ENCODE data around the gene TRMT44.
"Not testable (repeated sequence)": the region's sequence is repeated elsewhere in the genome, so short reads cannot be mapped to it uniquely, and the experiment has no call there.

Gene TRMT44

DNA sequence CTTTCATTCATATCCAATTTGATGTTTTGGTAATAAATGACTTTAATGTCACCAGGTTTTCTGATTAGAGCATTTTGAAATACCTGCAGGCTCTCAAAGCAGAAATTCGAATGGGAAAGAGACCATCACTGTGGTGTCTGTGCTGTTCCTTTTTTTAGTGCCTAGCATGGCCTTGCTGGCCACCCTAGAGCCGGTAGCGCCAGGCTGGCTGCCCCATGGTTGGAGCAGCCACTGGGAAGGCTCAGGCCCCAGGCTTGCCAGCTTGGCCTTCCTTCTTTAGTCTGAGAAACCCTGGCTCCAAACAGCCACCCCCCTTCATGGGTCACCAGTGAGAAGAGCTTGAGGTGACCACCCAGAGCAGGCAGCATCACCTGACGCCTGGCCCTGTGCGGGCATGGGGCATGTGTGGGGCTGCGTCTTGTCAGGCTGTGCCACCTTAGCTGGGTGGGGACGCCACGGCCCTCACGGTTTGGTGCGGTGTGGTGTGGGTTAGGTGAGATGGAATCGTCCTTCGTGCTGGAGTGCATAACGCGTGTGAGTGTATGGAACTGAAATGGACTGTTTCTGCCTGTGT lies 30.0 kb downstream of the TRMT44 start:
- no peak for DNase-seq

DNA sequence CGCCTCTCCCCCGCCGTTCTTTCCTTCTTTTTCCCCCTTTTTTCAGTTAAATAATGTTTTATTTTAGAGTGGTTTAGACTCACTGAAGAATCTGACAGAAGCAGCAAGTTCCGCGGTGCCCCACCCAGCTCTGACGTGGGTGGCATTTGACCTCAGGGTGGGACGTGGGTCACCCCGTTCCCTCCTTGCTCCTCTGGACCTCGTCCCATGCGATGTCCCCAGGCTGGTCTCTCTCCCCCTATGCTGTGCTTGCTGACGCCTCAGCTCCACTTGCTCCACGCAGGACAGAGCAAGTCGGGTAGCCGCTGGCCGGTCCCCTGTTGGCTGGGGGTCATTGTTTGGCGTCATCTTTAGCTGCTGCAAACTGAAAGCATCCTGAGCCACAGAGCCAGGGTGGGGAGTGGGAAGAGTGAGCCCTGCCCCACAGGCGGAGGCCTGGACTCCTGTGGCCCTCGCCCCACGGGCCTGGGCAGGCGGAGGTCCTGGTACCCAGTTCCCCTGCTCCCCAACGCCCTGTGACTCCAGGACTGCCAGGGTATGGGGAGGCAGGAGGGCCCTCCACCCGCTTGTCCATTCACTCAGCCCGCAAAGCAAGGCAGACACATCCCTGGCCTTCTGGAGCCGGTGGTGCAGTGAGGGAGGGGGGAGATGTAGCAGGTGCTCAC lies 30.8 kb downstream of the TRMT44 start:
- DNase-seq: no peak

DNA sequence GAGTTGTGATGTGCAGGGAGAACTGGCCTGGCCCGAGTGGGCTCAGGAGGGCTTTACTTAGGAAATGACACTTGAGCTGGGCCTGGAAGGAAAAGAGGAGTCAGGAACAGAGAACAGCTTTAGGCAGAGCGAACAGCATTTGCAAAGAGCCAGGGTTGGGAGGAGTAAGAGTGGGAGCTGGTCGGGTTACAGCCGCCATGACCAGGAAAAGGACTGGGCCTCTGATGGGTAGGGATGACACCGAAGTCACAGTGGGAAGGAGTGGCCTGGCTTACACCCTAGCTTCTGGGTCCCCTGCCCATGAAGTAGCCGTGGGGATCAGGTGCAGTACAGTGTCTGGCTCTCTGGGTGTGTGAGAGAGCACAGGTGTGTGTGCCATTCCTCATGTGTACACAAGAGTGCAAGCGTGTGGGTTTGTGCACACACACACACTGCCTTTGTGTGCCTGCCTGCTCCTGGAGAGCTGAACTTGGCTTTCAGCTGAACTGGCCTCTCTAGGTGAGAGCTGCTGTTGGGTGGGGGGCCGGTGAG lies 31.6 kb downstream of the TRMT44 start:
- no peak for DNase-seq

DNA sequence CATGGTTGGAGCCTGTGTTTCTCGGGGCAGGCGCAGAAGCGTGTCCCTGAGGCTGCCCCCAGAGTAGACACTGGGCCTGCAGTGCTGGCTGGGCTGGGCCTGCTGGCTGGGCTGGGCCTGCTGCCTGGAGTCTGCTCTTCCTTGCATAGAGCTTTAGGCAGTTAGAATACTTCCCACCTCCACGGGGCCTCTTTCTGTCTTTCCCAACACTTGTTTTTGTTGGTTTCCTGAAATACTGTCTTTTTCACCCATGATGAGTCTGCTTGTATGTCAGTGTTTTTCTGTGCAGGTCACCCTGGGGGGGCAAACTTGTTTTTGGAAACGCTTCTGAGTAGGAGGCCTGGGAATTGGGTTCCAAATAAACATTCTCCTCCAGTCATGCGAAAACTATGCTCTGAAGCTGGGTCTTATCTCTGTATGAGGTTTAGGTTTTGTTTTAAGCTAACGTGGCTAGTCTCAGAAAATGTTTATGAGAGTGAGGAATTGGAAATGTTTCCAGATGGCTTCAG lies 32.2 kb downstream of the TRMT44 start:
- DNase-seq: no peak

DNA sequence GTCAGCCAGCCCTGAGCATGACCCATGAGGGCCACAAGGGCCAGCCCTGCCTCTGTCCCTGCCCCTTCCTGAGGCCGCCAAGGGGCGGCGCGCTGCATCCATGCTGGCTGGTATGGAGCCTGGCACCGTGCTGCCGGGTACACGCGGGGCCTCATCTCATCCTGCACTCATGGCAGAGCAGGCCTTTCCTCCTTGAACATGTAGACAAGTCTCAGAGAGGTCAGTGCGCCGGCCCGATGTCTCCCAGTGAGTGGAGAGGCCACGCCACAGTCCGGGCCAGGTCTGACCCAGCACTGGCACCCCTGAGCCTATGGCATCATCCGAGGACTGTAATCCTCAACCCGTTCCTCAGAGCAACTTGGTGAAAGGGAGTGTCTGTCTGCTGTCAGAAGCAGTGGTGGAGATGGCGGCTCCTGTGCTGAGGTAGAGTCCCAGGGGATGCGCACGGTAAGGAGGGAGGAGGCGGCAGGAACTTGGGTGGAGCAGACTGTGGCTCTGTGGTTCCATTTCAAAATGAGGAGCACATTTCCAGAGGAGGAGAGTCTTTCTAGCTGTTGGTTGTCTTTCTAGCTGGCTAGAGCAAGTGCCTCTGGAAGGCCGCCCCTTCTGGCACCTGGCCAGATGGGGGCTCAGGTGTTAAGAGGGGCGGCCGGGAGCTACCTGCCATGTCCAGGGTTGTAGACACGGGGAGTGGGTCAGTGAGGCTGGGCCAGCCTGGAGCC lies 32.8 kb downstream of the TRMT44 start:
- DNase-seq: no peak

DNA sequence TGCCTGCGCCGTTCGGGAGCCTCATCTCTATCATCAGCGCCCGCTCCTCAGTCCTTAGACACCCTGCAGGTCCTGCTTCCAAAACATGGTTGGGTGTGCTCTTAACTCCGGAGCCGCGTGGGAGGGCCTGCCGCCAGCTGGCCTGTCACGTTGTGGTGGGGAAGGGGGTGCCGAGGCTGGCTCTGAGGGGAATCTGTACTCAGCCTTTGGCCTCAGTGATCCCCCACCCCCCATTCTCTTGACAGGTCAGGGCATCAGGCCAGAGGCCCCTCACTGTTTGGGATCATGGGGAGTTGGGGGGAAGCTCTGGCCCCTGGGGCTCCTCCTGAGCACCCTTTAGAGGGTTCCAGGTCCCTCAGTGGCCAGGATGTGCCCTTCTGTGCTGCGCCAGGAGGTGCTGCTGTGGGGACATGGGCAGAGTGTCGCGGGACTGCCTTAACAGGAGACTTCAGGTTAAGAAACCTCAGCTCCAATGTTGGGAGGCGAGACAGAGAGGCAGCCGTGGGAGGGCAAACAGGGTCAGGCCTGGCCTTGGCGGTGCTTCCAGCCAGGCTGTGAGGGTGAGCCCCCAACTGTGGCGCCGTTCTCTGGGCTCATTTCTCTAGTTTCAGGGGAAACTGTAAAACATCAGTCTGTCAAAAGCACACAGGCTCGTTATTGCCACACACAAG lies 33.5 kb downstream of the TRMT44 start:
- DNase-seq: no peak

DNA sequence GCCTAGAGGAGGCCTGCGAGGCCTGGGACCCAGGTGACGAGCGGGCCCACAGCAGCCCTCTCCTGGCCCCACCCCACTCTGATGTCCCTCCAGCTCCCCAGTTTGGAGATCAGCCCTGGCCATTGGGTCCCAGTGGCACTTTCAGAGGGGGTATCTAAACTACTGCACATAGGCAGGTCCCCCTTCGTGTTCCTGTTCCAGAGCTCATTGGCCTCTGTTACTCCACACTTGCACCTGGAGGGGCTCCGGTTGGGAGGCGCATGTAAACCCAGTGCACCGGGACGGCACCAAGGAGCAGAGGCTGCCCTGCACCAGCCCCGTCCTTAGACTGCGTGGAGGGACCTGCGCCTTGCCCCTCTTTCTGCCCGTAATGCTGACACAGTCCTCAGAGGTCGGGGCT lies 34.3 kb downstream of the TRMT44 start:
- DNase-seq: no peak

DNA sequence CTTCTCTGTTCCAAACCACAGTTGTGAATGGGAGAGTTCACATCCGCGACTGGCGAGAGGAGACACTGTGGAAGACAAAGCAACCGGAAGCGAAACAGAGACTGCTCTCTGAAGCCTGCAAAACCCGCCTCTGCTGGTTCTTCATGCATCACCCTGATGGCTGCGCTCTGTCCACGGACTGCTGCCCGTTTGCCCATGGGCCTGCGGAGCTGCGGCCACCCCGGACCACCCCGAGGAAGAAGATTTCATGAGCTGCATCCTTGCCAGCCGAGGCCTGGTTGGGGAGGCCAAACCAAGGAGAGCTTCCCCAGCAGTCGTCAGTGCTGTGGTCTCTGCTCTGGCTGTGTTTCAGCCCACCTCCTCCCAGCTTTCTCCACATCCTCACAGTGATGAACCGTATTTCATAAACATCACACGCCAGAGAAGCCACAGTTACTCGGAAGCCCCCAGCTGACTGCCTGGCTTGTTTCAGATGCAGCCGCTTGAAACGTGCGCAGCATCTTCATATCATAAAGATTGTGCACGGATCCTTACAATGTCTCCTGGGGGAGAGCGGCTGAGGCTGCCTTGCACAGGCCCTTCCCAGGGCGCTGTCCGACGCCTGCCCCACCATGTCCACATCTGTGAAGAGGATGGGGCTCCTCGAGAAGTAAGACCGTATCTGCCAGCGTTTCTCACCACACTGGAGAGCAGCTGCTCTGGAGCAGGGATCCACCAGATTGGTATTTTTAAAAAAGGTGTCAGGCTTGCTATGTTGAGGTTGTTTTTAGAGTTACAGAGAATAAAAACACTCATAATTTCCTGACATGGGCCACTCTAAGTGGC lies 35.4 kb downstream of the TRMT44 start:
- no peak for DNase-seq

DNA sequence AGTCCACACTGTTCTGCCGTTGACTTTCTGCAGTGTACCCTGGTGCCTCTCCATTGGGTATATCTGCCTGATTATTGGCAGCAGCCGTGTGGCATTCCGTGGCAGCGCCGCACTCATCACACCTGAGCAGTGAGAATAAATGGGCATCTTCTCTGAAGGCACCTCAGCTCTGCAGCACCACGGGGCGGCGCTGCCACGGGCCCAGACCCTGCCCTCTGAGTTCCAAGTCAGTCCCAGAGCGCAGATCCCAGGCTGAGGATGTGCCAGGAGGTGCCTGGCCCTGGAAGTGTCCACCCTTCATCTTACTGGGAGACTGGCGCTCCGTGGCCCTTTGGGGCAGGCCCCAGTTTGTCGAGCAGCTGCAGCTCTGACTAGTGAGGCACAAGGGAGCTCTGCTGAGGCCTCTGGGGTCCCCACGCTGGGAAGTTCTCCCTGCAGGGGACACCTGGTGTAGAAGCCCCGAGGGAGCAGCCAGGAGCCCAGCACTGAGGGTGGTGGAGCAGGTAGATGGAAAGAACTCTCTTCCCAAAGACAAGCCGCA lies 36.6 kb downstream of the TRMT44 start:
- no peak for DNase-seq

DNA sequence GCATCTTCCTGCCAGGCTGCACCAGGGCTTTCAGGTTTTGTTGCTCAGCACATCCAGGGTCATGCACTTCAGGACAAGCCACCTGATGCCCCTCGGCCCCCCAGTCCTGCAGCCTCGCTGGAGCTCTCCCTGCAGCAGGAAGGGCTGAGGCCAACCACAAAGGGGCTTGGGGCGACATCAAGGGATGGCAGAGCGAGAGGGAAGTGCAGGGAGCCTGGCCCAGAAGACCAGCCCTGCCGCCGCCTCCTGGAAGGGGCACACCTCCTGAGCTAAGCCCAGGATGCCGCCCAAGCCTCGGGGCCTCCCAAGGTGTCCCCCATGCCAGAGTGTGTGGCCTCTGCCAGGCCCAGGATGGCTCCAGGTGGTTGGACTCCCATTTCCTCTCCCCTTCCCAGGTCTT lies 37.1 kb downstream of the TRMT44 start:
- no peak for DNase-seq

DNA sequence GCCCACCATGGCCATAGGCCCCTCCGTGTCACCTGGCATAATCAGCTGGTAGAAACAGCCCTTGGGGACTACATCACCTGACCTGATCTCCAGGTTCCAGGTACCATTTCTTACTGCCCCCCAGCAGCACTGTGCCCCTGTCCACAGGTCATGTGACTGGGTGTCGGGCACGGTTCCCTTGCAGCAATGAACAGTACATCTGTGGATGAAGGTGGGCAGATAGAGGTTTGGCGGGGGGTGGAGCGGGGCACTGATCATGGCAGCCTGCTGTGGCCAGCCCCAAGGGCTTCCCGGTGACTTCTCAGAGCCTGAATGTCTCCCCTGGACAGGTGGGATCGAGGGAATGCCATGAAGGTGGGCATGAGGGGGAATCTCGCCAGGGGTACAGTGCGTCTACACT lies 37.8 kb downstream of the TRMT44 start:
- no peak for DNase-seq

DNA sequence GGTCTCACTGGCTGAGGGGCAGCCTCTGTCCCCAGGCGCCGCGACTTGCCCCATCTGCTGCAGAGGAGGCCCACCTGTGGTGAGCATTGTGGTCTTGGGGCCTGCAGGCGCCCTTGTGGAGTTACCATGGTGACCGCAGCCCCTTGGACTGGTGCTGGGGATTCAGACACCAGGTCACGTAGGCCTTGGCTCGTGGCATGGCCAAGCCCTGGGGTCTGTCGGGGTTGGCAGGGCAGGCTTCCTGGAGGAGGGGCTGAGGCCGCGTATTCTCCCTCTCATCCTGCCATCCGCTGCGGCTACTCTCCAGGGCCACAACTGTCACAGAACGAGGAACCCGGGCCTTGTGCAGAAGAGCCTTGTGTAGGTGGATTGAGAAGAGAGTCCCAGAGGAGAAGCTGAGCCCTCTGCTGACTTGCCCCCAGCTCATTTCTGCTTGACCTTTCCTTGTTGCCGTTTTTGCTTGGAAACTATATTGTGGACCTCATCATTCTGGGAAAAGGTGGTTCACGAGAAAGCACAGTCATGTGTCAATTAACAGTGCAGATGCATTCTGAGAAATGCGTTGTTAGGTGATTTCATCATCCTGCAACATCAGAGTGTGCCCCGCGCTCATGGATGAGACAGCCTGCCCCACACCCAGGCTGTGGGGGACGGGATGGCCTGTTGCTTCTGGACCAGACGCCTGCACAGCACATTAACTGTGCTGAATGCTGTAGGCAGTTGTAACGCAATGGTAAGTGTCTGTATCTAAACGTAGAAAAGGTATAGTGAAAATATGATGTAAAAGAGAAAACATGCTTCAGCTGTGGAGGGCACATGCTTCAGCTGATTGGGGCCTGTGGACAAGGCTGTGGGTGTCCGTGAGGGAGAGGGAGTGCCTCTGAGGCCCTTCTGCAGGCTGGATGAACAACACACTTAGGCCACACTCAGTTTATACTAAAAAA lies 38.5 kb downstream of the TRMT44 start:
- DNase-seq: no peak

DNA sequence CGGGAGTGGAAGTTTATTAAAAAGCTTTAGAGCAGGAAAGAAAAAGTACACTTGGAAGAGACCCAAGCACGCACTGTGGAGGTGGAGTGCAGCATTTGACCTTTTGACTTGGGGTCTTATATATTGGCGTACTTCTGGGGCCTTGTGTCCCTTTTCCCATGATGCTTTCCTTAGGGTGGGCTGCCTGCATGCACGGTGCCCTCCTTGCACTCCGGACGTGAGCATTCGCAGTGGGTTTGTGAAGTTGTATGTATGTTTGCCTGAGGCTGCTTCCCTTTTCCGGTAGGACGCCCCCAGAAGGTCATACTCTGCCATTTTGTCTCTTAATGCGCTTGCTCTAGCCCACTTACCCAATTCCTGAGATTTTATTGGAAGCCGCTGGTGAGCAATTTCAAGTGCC lies 39.6 kb downstream of the TRMT44 start:
- DNase-seq: no peak

DNA sequence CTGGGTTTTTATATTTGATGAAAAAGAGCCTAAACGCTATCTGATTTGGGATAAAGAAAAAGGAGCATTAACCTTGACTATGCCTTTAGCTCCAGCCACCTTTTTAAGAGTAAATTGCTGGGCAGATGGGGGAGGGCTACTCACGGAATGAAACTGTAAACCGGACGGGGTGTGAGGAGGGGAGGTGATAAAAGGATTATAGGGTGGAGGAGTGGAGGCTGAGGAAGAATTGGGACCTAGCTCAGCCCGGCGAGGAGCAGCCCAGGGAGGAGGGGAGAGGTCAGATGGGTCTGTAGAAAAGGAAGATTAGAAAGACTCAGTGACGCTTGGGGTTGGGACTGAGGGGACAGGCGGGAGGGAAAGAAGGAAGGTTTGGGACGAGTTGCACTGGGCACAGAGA lies 46.1 kb downstream of the TRMT44 start:
- DNase-seq: not testable (repeated sequence)

DNA sequence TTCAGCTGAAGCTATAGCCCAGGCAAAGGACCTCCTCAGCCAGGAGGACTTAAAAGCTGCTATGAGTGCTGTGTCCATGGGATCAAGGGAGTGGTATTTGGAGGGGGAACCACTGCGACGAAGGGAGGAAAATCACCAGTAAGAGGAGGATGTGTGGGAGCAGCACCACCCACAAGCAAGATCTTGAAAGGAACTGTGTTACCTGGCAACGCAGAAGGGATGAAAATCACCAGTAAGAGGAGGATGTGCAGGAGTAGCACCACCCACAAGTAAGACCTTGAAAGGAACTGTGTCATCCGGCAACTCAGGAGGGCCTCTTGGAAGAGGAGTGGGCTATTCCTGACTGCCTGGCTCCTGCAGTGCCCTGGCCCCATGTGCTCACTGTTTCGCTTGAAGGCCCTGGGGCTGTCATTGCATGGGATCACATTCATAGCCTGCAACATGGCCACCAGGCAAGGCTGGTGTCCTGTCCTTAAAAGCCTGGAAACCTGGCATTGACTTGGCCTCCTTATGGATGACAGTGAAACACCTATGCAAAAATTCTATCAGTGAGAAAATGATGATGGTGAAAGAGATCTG lies 48.3 kb downstream of the TRMT44 start:
- no peak for DNase-seq

DNA sequence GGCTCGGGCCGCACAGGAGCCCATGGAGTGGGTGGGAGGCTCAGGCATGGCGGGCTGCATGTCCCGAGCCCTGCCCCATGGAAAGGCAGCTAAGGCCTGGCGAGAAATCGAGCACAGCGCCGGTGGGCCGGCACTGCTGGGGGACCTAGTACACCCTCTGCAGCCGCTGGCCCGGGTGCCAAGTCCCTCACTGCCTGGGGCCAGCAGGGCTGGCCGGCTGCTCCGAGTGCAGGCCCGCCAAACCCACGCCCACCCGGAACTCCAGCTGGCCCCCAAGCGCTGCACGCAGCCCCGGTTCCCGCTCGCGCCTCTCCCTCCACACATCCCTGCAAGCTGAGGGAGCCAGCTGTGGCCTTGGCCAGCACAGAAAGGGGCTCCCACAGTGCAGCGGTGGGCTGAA lies 50.9 kb downstream of the TRMT44 start:
- not testable (repeated sequence) for DNase-seq

DNA sequence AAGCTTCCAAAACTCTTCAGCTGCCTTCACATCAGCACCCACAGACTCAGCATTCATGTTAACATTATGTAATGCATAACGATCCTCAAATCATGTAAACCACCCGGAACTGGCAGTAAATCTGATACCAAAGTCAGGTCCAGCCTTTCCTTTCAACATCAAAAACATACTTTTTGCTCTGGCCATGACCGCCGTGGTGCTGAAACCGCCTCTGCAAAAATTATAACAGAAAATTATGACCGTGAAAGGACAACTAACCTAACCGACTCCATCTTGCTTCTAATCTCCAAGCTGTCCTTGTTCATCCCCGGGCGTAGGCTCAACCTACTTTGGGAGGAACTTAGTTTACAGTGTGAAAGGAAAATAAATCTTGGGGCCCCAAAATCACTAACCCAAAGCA lies 51.6 kb downstream of the TRMT44 start:
- DNase-seq: no peak

DNA sequence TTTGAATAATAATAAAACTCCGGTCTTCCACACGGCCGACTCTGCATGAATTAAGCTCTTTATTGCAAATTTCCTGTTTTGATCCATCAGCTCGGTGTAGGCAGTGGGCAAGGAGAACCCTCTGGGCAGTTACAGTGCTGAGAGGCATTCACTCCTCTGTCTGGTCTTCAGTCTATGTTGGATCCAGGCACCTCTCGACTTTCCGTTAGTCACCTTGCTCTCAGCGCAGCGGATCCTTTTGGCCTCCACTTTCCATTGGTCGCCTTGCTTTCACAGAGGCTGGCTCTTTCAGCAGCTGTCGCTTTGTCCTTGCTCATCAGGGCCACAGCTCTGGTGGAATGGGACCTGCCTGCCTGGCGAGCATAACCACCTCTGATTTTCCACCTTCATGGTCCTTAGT lies 52.9 kb downstream of the TRMT44 start:
- no peak for DNase-seq

DNA sequence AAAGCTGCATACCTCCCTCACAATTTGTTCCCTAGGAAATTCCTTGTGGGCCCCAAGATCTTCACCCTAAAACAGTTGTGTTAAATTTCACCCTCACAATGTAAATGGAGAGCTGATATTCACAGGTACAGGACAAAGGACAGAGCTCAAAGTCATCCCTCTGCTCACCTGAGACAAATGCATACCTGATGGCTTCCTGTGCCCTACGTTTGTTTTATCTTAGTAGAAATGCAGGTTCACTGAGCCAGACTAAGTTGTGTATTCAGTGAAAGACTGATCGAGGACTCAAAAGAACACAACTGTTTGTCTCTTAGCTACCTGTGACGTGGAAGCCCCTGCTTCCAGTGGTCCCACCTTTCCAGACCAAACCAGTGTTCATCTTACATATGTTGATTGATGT lies 53.6 kb downstream of the TRMT44 start:
- no peak for DNase-seq

DNA sequence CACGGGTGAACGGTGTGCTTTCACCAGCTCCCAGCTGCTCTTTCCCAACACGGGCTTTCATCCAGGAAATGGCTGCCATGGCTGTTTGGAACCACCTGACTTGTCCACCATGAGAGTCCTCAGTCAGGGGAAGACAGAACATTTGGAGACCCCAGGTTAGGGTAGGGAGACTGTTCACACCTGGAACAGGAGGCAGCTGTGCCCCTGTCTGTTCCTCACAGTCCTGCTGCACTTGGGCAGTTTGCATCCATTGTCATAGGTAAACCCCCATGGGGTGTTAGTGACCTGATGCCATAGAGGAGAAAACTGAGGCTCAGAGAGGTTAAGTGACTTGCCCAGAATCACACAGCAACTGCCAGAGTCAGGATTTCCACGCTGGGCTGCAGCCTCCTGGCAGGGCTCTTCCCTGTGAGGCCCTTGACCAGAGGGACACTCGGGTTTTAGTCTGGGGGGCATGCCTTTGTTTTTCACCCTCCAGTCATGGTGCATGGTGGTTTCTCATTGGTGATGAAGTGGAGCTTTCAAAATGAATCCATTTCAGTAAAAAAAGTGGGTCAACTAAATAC lies 54.5 kb downstream of the TRMT44 start:
- DNase-seq: no peak
